NCI-H2227 (cell line): ENCODE data around the gene PRR35.
A peak's percentile ranks its signal among the peaks of the same experiment; 100 is the strongest.
"Not testable (repeated sequence)": the region's sequence is repeated elsewhere in the genome, so short reads cannot be mapped to it uniquely, and the experiment has no call there.

Experiments
- DNase-seq: peaks from one replicate; lab custom pipeline; 2025; ENCODE audit not compliant: unreplicated experiment; lab: John Stamatoyannopoulos, UW

The PRR35 gene

DNA sequence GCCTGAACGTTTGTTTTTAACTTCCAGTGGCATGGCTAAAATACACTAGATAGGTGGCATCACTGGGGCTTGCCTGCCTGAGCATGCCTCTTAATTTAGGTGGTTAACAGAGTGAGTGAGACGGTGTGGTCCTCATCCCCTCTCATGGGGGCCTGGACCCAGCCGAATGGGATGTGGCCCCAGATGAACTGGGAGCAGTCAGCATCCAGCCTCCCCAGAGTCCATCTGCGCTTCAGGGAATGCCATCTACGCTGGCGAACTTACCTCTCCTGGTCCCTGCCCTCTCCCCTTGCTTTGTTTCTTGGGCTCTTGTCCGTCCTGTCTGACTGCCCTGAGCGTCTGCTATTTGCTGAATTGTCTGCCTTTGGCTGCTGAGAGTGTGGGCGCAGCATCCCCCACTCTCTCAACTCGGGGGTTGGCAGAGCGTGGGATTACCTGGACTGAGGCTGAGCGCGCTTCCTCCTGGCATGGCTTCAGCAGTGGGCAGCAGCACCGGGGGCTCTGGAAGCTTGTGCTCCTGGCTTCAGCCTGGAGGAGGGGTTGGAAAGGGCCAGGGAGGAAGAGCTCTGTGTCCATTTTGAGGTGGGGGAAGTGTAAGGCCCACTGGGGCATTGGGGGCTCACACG is 31.8 kb downstream of the PRR35 start:
- DNase-seq = no peak

DNA sequence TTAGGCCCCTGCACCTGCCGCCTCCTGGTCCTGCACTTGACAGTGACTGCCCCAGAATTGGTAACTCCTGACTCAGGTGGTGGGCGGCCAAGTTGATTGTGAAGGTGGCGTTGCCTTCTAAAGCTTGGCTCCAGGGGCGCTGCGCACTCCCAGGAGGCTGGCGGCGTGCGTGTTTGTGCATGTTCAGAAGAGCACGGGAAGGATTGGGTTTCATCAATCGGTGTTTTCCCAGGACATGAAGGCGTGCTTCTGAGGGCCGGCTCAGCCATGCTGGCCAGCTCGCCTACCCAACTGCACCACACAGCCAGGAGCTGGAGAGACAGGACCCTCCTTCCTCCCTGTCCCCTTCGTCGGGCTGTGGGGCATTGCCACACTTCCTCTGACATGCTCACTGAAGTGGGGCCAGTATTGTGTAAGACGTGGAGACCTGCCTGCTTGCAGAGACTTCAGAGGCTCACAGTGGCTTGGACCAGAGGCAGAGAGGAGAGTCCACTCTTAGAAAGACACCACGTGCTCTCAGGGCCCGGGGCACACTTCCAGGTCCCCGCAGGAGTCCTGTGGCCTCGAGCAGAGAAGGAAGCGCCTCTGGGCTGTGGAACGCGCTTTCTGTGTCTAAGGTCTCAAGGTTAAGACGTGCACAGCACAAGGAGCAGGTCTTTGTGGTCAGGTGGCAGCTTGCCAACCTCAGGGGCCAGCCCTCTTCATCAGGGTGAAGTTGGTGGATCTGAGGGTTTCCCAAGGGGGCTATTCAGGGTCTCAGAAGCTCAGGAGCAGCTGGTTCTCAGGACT is 32.5 kb downstream of the PRR35 start:
- DNase-seq = no peak

- DNase-seq = no peak
Measured at GRCh38 chr16:593406-593805, 33.2 kb downstream of the PRR35 start.

DNA sequence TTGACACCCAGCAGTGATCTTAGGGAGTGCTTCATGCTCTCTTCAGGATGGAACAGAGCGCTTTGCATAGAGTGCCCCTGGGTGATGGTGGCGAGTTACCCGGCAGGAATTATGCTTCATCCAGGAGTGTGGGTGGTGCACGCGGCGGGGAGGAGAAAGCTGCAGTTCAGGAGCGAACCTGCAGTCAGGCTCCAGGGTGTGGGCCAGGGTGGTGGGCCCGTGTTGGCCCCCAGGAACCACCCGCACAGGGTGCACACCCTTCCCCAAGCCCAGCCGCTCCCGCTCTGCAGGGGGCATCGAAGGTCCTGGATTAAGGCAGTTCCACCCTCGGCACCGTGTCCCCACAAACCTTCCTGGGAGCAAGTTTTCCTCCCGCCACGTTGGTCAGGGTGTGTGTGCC is 33.6 kb downstream of the PRR35 start:
- DNase-seq = no peak

- DNase-seq = peak; percentile 29
Measured at GRCh38 chr16:595094-595528, 34.9 kb downstream of the PRR35 start.

- no peak for DNase-seq
Measured at GRCh38 chr16:595942-596735, 35.9 kb downstream of the PRR35 start.

DNA sequence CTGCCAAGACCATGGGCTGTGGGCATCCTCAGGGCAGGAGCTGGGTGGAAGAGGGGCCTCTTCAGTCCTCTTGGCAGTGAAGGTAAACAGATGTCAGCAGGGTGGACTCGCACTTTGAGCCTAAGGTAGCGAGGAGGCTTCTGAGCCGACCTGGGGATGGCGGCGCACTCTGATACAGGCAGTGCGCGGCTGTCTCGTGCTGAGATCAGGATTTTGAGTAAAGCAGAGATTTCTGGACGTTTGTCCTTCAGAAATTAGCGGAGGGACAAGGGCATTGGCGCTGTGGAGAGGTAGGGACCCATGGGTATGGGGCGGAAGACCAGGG is 36.5 kb downstream of the PRR35 start:
- no peak for DNase-seq

DNA sequence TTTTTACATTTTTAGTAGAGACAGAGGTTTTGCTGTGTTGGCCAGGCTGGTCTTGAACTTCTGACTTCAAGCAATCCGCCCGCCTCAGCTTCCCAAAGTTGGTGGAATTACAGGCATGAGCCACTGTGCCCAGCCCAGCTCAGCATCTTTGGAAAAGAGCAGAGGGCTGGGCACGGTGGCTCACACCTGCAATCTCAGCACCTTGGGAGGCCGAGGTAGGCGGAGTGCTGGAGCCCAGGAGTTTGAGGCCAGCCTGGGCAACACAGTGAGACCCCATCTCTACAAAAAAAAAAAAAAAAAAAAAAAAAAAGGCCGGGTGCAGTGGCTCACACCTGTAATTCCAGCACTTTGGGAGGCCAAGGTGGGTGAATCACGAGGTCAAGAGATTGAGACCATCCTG is 37.5 kb downstream of the PRR35 start:
- DNase-seq = not testable (repeated sequence)

GRCh38 chr16:598823-599739 is 38.9 kb downstream of the PRR35 start:
- DNase-seq = no peak

- DNase-seq = no peak
Measured at GRCh38 chr16:600781-601180, 40.6 kb downstream of the PRR35 start.

GRCh38 chr16:603933-604332 is 43.7 kb downstream of the PRR35 start:
- no peak for DNase-seq

GRCh38 chr16:606656-607307 is 46.6 kb downstream of the PRR35 start:
- DNase-seq = no peak

DNA sequence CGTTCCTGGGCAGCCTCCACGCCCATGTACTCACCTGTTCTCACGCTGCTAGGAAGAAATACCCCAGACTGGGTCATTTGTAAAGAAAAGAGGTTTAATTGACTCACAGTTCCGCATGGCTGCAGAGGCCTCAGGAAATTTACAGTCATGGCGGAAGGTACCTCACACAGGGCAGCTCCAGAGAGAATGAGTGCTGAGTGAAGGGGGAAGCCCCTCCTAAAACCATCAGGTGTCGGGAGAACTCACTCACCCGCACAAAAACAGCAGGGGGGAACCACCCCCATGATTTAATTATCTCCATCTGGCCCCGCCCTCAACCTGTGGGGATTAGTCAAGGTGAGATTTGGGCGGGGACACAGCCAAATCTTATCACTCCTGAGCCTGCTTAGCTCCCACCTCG is 47.8 kb downstream of the PRR35 start:
- no peak for DNase-seq

DNA sequence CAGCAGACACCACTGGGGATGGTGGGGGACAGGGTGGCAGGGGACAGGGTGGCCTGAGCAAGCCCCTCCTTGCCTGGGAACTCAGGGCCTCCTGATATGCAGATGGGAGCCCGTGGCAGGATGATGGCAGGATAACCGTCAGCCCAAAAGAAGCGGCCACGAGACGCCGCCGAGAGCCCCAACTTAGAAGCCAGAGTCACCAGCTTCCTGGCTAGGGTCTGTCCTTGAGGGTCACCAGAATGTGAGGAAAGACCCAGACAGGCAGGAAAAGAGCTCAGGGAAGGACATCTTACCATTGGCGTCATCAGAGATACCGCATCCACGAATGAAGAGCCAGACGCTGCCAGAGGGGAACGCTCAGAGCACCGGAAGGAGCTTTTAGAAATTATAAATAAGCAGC is 49.1 kb downstream of the PRR35 start:
- no peak for DNase-seq

- no peak for DNase-seq
Measured at GRCh38 chr16:609984-610383, 49.8 kb downstream of the PRR35 start.

GRCh38 chr16:610513-611381 is 50.6 kb downstream of the PRR35 start:
- no peak for DNase-seq

DNA sequence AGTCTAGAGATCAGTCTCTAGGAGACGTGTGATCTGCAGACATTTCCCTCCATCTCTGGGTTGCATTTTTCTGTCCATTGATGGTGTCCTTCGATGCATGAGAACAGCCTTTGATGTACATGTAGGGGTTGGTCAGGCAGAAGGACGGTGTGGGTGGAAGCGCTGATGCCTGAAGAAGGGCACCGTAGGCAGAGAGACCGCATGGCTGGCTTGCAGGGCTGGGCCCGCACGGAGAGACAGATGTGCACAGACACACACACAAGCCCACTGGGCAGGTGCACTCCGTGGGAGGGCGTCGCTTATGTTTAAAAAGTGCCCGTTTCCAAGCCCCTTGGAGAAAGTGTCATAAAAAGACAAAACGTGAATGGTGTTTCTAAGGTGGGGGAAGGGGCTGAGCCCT is 54.9 kb downstream of the PRR35 start:
- DNase-seq = no peak
